Right atrium auricular region (tissue), 2 donors: ENCODE results near the gene SMURF1. TPM values are rescaled to one million over a fixed set of nuclear protein-coding genes. Genes with fewer than 3 reads are reported as not detected.

Experiments
- DNase-seq: peaks from one replicate; pipeline ENCODE4 v3.0.0-alpha.2; 2019; ENCODE audit warnings: low spot score
- H3K27ac ChIP-seq, 2 donors: fragments of 200-600 bp; sonication (generic); 1 replicate in 1 of 2; 2 replicates in 1 of 2; pipeline ENCODE4 v1.5.1; 2016 to 2019
- H3K27me3 ChIP-seq, 2 donors: fragments of 200-600 bp; sonication (generic); one replicate each; pipeline versions ENCODE4 v1.5.1 to v1.6.0; 2017 to 2019
- H3K36me3 ChIP-seq: fragments of 200-600 bp; sonication (generic); one replicate; pipeline ENCODE4 v1.5.1; 2016
- H3K4me1 ChIP-seq, 2 donors: fragments of 200-600 bp; sonication (generic); one replicate each; pipeline versions ENCODE4 v1.5.1 to v1.6.0; 2017 to 2019
- H3K4me3 ChIP-seq, 2 donors: fragments of 200-600 bp; sonication (generic); 1 replicate in 1 of 2; 2 replicates in 1 of 2; pipeline ENCODE4 v1.5.1; 2017 to 2019; ENCODE audit warnings: mild to moderate bottlenecking in 1 of 2, moderate library complexity in 1 of 2
- H3K9me3 ChIP-seq, 2 donors: fragments of 200-600 bp; sonication (generic); one replicate each; pipeline ENCODE4 v1.5.1; 2019
- total RNA-seq, 2 donors: library from RNA; depleted of rRNA; stranded (reverse); fragments of >200 nt; gene quantifications; one replicate each; pipeline ENCODE4 v1.1.0, GENCODE V29; 2016
- TF ChIP-seq, protein P1 (sequence below), 2 donors: fragments of 200-600 bp; sonication (generic); IDR thresholded peaks; one replicate each; pipeline ENCODE4 v1.5.1; 2019; ENCODE audit warnings: antibody characterized with exemption in 2 of 2

Gene SMURF1
- total RNA-seq, 2 donors from 2014 or later, result 9.0 to 14.3 TPM

DNA sequence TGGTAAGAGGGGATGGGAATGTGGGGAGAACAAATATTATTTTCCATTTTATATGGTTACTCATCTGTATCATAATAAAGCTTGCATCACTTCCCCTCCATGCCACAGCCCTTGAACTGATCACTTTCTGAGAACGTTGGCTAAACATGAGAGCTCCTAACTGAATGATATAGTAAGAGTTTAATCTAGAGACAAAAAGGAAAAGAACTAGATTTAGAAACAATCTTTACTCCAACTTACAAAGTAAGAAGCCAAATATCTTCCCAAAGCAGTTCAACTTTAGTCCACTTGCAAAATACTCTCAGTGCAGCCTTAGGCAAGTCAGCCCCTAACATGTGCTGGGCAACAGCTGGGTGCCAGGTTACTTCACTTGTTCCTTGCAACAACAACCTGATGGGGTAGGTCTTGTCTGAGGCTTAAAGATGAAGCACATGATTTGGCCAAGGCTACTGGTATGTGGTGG is 20.3 kb downstream of the SMURF1 start:
- H3K4me1 ChIP-seq, result peaks cover 0 to 72% of the 10 kb centered on the region in 2 donors
- no peak for DNase-seq

DNA sequence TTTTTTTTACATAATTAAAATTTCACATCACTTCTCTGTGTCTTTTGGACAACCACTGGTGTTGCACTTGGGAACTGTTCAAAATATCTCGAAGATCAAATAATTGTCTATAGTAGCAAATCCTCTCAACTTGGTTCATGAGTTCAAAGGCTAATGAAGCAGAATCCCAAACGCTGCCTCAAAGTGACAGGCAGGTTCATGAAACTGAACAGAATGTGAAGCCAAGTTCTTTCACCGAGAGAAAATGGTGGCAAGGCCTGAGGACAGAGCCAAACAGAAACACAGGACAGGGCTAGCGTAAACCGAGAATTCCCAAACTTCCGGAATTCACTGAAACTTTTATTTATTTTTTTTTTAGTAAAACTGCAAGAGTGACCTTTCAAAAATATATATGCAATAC is 21.1 kb downstream of the SMURF1 start:
- TF ChIP-seq, protein P1, sequence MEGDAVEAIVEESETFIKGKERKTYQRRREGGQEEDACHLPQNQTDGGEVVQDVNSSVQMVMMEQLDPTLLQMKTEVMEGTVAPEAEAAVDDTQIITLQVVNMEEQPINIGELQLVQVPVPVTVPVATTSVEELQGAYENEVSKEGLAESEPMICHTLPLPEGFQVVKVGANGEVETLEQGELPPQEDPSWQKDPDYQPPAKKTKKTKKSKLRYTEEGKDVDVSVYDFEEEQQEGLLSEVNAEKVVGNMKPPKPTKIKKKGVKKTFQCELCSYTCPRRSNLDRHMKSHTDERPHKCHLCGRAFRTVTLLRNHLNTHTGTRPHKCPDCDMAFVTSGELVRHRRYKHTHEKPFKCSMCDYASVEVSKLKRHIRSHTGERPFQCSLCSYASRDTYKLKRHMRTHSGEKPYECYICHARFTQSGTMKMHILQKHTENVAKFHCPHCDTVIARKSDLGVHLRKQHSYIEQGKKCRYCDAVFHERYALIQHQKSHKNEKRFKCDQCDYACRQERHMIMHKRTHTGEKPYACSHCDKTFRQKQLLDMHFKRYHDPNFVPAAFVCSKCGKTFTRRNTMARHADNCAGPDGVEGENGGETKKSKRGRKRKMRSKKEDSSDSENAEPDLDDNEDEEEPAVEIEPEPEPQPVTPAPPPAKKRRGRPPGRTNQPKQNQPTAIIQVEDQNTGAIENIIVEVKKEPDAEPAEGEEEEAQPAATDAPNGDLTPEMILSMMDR (IDR thresholded peaks at IDR 0.05), result no peak
- H3K27me3 ChIP-seq, result no peaks in the 10 kb centered on the region
- no peak overlapping the region for H3K4me3 ChIP-seq
- peak overlapping the region in 1 of 2 donors; percentile 55 for H3K27ac ChIP-seq
- peaks cover 0 to 71% of the 10 kb centered on the region in 2 donors for H3K4me1 ChIP-seq
- H3K36me3 ChIP-seq, result no peaks in the 10 kb centered on the region
- H3K9me3 ChIP-seq, result no peaks in the 10 kb centered on the region
- DNase-seq, result no peak

More for the DNA sequence above, 20.3 kb downstream of the SMURF1 start:
- H3K27me3 ChIP-seq, result no peaks in the 10 kb centered on the region
- H3K36me3 ChIP-seq, result no peaks in the 10 kb centered on the region
- TF ChIP-seq, protein P1 (IDR thresholded peaks at IDR 0.05), result no peak
- H3K4me3 ChIP-seq, result no peak overlapping the region
- no peaks in the 10 kb centered on the region for H3K9me3 ChIP-seq
- H3K27ac ChIP-seq, result peak overlapping the region; percentile 31 to 55

DNA sequence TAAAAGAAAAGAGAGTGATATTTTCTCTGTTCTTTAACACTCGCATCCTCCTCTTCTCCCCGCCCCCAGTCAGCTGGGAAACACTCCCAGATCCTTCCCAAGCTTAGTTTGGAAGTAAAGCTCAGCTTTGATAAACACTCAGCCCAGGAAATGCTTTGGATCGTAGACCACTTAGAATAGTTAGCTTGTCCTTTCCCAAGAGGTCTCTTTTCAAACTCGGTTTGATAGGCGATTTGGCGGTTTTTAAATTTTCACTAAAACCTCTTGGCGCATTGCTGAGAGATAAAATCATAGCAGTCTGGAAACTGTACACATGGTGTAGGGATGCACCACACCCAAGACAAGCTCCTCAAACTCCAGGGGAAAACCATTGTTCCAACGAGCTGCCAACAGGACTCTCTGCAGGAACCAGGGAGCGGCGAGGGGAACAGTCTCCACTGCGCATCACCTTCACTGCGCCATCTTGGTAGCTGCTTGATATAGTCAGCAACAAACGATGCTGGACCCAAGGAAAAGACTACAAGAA is 22.3 kb downstream of the SMURF1 start:
- Histone ChIP-seq H3K27ac (peak overlapping the region; percentile 66 to 70), H3K27me3 (no peaks in the 10 kb centered on the region), H3K36me3 (no peaks in the 10 kb centered on the region), H3K4me1 (peaks cover 0 to 59% of the 10 kb centered on the region in 2 donors), H3K9me3 (peaks cover 0 to 5% of the 10 kb centered on the region in 2 donors), H3K4me3 (no peak overlapping the region)
- no peak for DNase-seq
- TF ChIP-seq, protein P1 (IDR thresholded peaks at IDR 0.05), result no peak

DNA sequence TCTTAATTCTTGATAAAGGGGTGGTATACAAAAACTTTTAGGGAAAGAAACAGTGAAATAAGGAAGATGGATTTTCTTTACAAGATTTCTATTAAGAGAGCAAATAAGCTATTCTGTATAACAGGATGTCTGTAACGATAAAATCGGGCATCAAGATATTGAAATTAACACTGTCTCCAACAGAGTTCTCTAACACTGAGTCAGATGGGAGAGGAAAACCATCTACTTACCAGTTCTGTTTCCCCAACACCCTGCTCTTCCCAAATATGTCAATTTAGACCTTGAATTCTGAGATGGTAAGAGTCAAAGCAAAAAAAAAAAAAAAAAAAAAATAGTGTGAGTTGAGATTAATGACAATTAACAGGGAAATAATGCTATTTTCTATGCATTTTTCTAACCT is 23.0 kb downstream of the SMURF1 start:
- Histone ChIP-seq H3K27me3 (no peaks in the 10 kb centered on the region), H3K27ac (peak overlapping the region; percentile 66 to 70), H3K9me3 (peaks cover 0 to 6% of the 10 kb centered on the region in 2 donors), H3K4me1 (peaks cover 0 to 59% of the 10 kb centered on the region in 2 donors), H3K4me3 (no peak overlapping the region), H3K36me3 (no peaks in the 10 kb centered on the region)
- TF ChIP-seq, protein P1 (IDR thresholded peaks at IDR 0.05), result no peak
- no peak for DNase-seq

DNA sequence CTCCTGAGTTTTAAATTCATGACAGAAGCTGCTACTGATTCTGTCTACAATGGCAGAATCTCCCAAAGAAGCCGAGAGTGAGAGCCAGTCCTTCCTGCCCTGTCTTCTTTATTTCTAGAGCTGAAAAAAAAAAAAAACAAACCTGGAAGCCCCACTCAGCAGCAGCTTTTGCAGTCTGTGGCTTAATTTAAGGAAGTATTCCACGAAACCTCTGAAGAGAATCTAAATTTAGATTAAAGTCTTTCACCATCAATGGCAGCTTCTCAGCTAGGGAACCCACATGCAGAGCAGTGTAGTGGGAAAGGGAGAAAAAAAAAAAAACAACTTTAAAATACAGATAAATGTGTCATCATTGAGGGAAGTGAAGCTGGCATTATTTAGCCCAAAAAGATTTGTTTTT is 23.4 kb downstream of the SMURF1 start:
- Histone ChIP-seq H3K4me1 (peaks cover 0 to 55% of the 10 kb centered on the region in 2 donors), H3K36me3 (no peaks in the 10 kb centered on the region), H3K4me3 (no peak overlapping the region), H3K27me3 (no peaks in the 10 kb centered on the region), H3K27ac (peak overlapping the region; percentile 66 to 70), H3K9me3 (peaks cover 0 to 6% of the 10 kb centered on the region in 2 donors)
- DNase-seq, result no peak
- TF ChIP-seq, protein P1 (IDR thresholded peaks at IDR 0.05), result no peak

DNA sequence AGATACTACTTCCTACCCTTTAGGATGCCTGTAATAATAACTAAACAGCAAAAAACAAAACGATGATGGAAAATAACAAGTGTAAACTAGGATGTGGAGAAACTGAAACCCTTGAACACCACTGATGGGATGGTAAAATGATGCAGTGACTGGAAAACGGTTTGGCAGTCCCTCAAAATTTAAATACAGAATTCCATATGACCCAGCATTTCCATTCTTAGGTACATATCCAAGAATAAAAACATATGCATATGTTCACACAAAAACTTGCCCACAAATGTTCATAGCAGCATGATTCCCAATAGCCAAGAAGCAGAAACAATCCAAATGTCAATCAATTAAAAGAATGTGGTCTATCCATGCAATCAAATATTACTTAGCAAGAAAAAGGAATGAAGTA is 25.8 kb downstream of the SMURF1 start:
- TF ChIP-seq, protein P1 (IDR thresholded peaks at IDR 0.05), result no peak
- Histone ChIP-seq H3K36me3 (no peaks in the 10 kb centered on the region), H3K27me3 (no peaks in the 10 kb centered on the region), H3K27ac (no peak overlapping the region), H3K4me3 (no peak overlapping the region), H3K4me1 (peaks cover 0 to 34% of the 10 kb centered on the region in 2 donors), H3K9me3 (peaks cover 0 to 10% of the 10 kb centered on the region in 2 donors)
- DNase-seq, result no peak
